ENCODE data around the gene TMEM178A.

Gene TMEM178A

GRCh38 chr2:39676342-39676741 lies 10.6 kb downstream of the TMEM178A start:
- DNase-seq (ENCODE audit: low read depth in 2 of 2): no peak

- DNase-seq (ENCODE audit: low read depth in 2 of 2): no peak
These were observed 12.5 kb downstream of the TMEM178A start for GRCh38 chr2:39678170-39678569.

- DNase-seq (ENCODE audit: low read depth in 2 of 2): no peak
These were observed 14.1 kb downstream of the TMEM178A start for GRCh38 chr2:39679805-39680204.

DNA sequence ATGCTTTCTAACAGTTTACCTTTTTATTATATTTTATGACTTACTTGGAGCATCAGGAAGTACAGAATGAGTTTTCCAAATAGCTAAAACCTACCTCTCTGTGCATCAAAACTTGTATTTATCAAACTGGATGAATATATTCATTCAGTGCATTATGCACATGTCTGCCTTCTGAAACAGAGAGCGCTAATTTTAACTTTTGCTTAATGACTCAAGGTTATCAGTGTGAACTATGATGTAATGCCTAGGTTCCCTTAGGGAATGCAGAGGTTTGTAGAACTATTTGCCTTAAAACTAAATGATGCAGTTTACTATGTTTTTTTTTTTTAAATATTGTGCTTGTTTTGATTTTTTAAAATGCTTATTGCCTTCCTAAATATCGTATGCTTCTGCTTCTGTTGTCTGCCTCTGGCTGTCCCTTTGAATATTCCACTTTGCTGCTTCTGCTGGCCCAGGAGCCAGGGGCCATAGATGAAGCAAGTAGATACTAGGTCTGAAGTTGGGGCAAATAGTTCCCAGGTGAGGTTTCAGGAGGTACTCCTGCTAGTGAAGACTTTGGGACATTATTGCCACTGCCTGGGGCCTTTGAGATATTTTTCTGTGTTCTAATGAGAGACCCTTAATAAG lies 16.5 kb downstream of the TMEM178A start:
- no peak for DNase-seq (ENCODE audit: low read depth in 2 of 2)

DNA sequence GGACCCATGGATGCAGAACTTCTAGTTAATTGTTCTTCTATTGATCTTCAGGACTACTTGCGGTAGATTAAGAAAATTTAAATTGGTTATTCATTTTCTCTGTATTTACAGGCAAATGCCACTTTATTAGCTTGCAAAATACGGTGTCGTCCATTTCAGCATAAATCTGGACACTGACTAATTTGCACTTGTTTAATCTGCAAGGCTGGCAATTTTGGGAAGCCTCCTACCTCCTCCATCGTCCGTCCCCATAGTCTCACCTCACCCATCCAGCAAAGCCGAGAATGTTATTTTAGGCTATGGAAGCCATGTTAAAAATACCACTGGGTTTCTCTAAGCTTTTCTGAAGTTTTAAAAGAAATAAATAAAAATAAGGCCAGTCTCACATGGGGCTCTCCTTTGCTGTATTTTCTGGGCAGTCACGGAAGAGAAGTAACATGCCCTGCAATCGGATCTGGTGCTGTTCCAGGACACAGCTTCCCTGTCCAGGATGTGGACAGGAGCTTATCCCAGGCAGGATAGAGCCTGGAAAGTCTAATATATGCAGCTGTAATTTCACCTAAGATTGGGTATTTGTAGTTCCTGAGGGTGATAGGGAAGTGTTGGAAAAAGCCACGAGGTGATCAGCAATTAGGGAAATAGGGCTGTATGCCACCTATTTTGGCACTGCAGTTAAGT lies 17.4 kb downstream of the TMEM178A start:
- DNase-seq (ENCODE audit: low read depth in 2 of 2): no peak

- DNase-seq (ENCODE audit: low read depth in 2 of 2): no peak
These were observed 18.7 kb downstream of the TMEM178A start for GRCh38 chr2:39684464-39684863.

- DNase-seq (ENCODE audit: low read depth in 2 of 2): no peak
These were observed 19.4 kb downstream of the TMEM178A start for GRCh38 chr2:39685126-39685525.

- DNase-seq (ENCODE audit: low read depth in 2 of 2): no peak
These were observed 20.7 kb downstream of the TMEM178A start for GRCh38 chr2:39686456-39686855.

- DNase-seq (ENCODE audit: low read depth in 2 of 2): no peak
These were observed 22.5 kb downstream of the TMEM178A start for GRCh38 chr2:39688181-39688580.

GRCh38 chr2:39689272-39689841 lies 23.6 kb downstream of the TMEM178A start:
- DNase-seq (ENCODE audit: low read depth in 2 of 2): no peak

GRCh38 chr2:39689876-39690275 lies 24.2 kb downstream of the TMEM178A start:
- no peak for DNase-seq (ENCODE audit: low read depth in 2 of 2)

DNA sequence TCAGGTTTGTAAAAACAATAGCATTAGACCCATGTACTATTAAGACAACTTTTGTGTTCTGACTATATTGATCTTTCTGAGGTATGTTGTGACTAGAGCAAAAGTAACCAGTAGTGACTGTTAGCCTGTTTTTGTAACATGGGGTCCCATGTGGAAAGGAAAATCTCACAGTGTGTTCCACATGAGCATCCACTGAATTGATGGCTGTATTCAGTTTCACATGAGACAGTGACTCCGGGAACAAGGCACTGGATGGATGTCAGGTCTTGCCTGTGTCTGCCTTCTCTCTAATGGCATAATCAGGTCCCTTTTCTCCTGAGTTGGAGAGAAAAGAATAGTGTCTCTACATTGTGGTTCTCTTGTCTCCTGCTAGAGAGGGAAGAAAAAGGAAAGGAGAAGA lies 27.5 kb downstream of the TMEM178A start:
- no peak for DNase-seq (ENCODE audit: low read depth in 2 of 2)

DNA sequence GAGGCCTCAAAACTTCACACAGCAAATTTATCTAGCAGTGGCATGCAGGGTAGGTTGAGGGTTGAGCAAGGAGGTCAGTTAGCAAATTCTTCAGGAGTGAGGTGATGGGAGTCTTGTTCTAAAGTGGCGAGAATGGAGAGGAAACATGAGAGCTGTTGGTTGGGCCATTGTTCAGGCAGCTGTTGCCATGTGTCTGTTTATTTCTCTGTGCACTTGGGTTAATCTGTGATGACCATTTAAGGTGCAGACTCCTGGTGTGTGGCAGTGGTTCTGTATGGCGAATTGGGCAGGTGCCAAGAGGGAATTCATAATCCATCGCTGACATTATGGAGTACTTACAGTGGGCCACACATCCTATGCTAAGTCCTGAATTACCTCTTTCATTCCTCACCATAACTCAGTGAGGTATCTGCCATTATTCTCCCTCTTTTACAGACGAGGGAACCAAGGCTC lies 30.4 kb downstream of the TMEM178A start:
- DNase-seq (ENCODE audit: low read depth in 2 of 2): no peak

DNA sequence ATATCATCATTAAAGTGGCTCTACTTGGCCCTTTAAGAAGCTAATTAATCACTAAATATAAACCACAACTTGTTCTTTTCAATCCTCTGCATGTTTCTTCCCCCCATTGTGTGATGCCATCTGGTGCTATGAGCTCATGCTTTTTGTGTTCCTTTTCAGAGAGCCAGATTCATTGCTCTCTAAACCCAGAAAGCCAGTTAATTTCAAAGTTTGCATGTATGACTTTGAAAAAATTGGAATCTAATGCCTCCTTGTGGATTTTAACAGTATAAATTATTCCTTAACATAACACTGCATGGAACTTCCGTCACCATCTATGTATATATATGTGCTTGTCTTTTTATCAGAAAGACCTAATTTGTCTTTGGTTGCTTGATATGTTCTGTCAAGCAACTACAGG lies 31.1 kb downstream of the TMEM178A start:
- DNase-seq (ENCODE audit: low read depth in 2 of 2): no peak

DNA sequence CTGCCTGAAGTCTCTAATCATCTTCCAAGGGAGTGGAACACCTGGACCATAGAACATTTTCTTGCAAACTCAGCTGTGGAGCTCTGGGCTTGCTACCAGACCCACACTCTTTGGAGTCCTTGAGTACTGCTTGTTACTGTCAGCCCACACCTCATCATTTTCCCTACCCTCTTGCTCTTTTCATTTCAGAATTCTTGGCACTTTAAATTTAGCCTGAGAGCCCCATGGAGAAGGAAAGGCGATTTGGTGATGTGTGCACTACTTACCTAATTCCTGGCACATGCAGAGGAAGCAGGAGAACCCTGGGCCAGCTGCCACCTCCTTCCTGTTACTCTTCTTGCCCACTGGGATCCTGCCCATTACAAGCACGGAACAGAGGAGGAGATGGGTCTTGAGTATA lies 31.7 kb downstream of the TMEM178A start:
- DNase-seq (ENCODE audit: low read depth in 2 of 2): no peak

DNA sequence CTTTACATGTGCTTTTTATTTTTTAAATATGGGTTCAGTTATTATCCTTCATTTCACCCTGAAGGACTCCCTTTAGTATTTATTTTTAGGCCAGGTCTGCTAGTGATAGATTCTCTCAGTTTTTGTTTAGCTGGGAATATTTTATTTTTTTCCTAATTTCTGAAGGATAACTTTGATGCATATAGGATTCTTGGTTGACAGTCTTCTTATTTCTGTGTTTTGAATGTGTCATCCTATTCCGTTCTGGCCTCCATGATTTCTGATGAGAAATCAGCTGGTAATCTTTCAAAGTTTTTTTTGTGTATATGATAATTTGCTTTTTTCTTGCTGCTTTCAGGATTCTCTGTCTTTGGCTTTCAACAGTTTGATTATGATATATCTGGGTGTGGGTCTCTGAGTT lies 35.4 kb downstream of the TMEM178A start:
- DNase-seq (ENCODE audit: low read depth in 2 of 2): no peak

DNA sequence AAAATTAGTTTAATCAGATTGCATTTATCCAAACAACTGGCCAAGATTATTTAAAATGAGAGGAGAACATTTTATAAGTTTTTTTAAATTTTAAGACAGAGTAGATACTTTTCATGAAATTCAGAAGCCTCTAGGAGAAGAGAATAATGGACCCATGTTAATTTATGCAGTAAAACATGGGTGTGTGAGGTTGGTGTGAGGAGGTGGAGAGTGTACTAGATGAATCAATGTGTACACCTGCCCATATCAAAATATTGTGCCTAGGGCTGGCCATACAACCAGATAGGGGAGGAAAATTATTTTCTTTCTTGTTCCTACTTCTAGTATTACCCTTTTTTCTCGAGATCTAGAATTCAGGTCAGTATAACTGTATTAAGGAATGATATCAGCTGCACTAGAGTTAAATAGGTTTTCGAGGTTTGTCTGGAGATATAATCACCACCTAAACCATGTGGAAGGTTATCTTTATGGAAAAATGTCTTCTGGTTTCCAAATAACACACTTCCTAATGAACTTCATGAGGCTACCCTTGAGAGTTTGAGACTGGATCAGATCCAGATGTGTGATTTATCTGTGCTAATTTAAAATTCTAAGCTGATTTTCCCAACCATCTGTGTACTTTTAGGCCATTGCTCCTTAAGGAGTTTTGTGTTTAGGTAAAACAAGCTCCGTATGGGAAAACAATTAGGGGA lies 37.6 kb downstream of the TMEM178A start:
- no peak for DNase-seq (ENCODE audit: low read depth in 2 of 2)

DNA sequence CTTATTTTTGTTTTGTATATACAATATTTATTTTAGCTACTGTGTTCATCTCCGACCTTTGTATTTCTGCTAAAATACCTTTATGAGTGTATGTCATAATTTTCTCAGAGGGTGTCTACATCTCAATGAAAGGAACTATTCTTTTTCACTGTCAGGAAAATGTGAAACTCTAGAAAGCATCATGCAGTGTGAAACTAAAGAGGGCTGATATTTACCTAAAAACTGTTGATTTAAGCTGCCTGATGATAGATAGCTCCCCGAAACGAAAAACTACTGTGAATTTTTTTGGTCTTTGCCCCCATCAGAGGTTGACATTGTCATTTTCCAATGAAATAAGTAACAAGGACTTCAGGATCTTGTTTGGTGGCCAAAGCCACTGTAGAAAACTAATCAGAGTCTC lies 38.8 kb downstream of the TMEM178A start:
- no peak for DNase-seq (ENCODE audit: low read depth in 2 of 2)

DNA sequence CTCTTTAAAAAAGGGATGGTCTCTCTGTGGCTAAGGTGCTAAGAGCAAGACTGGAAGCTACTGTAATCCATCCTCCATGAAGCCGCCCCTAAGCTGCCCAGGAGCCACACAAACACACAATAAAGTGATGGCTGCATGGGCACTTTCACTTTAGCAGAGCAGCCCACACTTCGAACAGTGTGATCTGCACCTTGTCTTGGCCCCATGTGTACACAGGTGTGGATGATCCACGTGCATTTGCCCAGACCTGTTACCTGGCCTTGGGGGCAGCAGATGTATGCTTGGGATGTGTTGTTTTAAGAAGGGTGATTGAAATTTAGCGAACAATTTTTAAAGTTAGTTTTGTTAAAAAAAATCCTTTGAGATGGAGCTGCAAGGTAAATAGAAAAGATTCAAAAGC lies 39.9 kb downstream of the TMEM178A start:
- DNase-seq (ENCODE audit: low read depth in 2 of 2): no peak

DNA sequence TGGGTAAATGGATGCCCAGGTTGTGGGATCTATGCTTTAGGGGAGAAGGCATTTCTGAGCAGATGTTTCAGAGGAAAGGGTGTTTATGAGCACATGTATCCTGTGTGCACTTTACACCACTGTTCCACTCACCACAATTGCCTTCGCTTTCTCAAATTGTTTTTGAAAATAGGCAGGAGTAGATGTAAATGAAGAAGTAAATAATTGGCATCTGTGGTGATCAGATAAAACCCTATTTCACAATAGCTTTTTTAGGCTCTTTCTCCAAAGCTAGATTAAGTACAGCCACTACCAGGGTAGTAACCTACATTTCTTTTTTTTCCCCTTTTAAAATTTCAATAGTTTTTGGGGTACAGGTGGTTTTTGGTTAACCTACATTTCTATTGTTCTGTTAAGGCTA lies 40.6 kb downstream of the TMEM178A start:
- DNase-seq (ENCODE audit: low read depth in 2 of 2): no peak

DNA sequence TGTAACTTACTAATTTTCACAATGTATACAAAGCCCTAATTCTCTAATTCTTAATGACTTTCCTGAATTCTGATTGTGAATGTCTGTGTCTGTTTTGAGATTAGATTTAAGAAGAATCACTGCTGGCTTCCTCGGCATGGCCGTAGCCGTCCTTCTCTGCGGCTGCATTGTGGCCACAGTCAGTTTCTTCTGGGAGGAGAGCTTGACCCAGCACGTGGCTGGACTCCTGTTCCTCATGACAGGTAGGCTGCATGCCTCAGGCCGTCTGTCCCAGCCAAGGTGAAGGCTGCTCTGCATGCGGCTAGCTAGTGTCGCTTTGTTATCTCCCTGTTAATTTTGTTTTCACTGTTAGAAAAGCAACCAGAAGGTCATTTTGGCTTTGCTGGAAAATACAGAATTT lies 41.2 kb downstream of the TMEM178A start:
- no peak for DNase-seq (ENCODE audit: low read depth in 2 of 2)

DNA sequence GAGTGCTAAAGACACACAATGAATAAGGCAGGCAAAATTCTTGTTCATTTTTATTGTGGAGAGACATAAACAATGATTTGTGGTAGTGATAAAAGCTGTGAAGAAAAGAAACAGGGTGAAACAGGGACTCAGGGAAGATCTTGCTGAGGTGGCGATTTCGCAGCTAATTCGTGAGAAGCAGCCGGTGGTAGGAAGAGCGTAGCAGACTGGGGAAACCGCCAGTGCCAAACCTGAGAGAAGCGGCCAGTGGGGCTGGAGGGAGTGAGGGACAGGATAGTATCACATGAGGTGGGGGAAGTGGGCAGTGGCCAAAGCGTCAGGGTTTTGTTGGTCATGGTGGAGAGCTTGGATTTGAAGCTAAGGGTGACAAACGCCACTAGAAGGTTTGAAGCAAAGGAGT lies 42.3 kb downstream of the TMEM178A start:
- no peak for DNase-seq (ENCODE audit: low read depth in 2 of 2)

- DNase-seq (ENCODE audit: low read depth in 2 of 2): no peak
These were observed 45.1 kb downstream of the TMEM178A start for GRCh38 chr2:39710807-39711206.
